ENCODE measurements around the gene PRELID3B. TPM values are rescaled to one million over a fixed set of nuclear protein-coding genes. Genes with fewer than 3 reads are reported as not detected.
"Not testable (repeated sequence)": the region's sequence is repeated elsewhere in the genome, so short reads cannot be mapped to it uniquely, and the experiment has no call there.

The PRELID3B gene
- total RNA-seq, 1 donor from 2014 or later = 52.8 TPM

- Mint-ChIP-seq H3K9me3 (ENCODE audit: low read depth) (no peaks in the 10 kb centered on the region), H3K27me3 (peaks cover 45% of the 10 kb centered on the region), H3K4me3 (ENCODE audit: low read depth) (no peak overlapping the region), H3K27ac (no peak overlapping the region), H3K36me3 (ENCODE audit: insufficient read depth) (no peaks in the 10 kb centered on the region), H3K4me1 (ENCODE audit: low read depth) (peaks cover 15% of the 10 kb centered on the region)
- TF ChIP-seq CTCF (IDR thresholded peaks at IDR 0.05; ENCODE audit: unreplicated experiment) = no peak
- DNase-seq (ENCODE audit: low spot score, unreplicated experiment) = no peak
Measured at GRCh38 chr20:59014680-59015389, 27.8 kb downstream of the PRELID3B start.

- Mint-ChIP-seq H3K4me3 (ENCODE audit: low read depth) (no peak overlapping the region), H3K9me3 (ENCODE audit: low read depth) (no peaks in the 10 kb centered on the region), H3K27me3 (peaks cover 48% of the 10 kb centered on the region), H3K4me1 (ENCODE audit: low read depth) (peaks cover 15% of the 10 kb centered on the region), H3K36me3 (ENCODE audit: insufficient read depth) (no peaks in the 10 kb centered on the region), H3K27ac (no peak overlapping the region)
- no peak for TF ChIP-seq CTCF (IDR thresholded peaks at IDR 0.05; ENCODE audit: unreplicated experiment)
- DNase-seq (ENCODE audit: low spot score, unreplicated experiment) = no peak
Measured at GRCh38 chr20:59013959-59014608, 28.5 kb downstream of the PRELID3B start.

GRCh38 chr20:59013031-59013951 is 29.3 kb downstream of the PRELID3B start:
- Mint-ChIP-seq H3K27me3 (peaks cover 53% of the 10 kb centered on the region), H3K27ac (no peak overlapping the region), H3K4me3 (ENCODE audit: low read depth) (no peak overlapping the region), H3K4me1 (ENCODE audit: low read depth) (peaks cover 15% of the 10 kb centered on the region), H3K36me3 (ENCODE audit: insufficient read depth) (no peaks in the 10 kb centered on the region), H3K9me3 (ENCODE audit: low read depth) (no peaks in the 10 kb centered on the region)
- DNase-seq (ENCODE audit: low spot score, unreplicated experiment) = no peak
- TF ChIP-seq CTCF (IDR thresholded peaks at IDR 0.05; ENCODE audit: unreplicated experiment) = no peak

GRCh38 chr20:59011874-59012157 is 30.8 kb downstream of the PRELID3B start:
- not testable (repeated sequence) for DNase-seq (ENCODE audit: low spot score, unreplicated experiment); H3K36me3 Mint-ChIP-seq (ENCODE audit: insufficient read depth); H3K27ac Mint-ChIP-seq; H3K9me3 Mint-ChIP-seq (ENCODE audit: low read depth); H3K4me3 Mint-ChIP-seq (ENCODE audit: low read depth)
- Mint-ChIP-seq H3K4me1 (ENCODE audit: low read depth) (peaks cover 13% of the 10 kb centered on the region), H3K27me3 (peaks cover 53% of the 10 kb centered on the region)

GRCh38 chr20:59010995-59011873 is 31.4 kb downstream of the PRELID3B start:
- H3K4me3 Mint-ChIP-seq (ENCODE audit: low read depth) = no peak overlapping the region
- TF ChIP-seq CTCF (IDR thresholded peaks at IDR 0.05; ENCODE audit: unreplicated experiment) = no peak
- H3K36me3 Mint-ChIP-seq (ENCODE audit: insufficient read depth) = no peaks in the 10 kb centered on the region
- no peaks in the 10 kb centered on the region for H3K9me3 Mint-ChIP-seq (ENCODE audit: low read depth)
- DNase-seq (ENCODE audit: low spot score, unreplicated experiment) = no peak
- peaks cover 52% of the 10 kb centered on the region for H3K27me3 Mint-ChIP-seq
- H3K4me1 Mint-ChIP-seq (ENCODE audit: low read depth) = peaks cover 8% of the 10 kb centered on the region
- no peak overlapping the region for H3K27ac Mint-ChIP-seq

Data from progenitor cell of endocrine pancreas (in vitro differentiated cells).